NOMO-1 treated with dmso at 0.1 percent for 144 hours (cell line): Measurements from ENCODE around the gene CATSPERD.

Source experiments
- DNase-seq: peaks from one replicate; lab custom pipeline; 2025; ENCODE audit not compliant: unreplicated experiment; lab: John Stamatoyannopoulos, UW

CATSPERD gene, protein sequence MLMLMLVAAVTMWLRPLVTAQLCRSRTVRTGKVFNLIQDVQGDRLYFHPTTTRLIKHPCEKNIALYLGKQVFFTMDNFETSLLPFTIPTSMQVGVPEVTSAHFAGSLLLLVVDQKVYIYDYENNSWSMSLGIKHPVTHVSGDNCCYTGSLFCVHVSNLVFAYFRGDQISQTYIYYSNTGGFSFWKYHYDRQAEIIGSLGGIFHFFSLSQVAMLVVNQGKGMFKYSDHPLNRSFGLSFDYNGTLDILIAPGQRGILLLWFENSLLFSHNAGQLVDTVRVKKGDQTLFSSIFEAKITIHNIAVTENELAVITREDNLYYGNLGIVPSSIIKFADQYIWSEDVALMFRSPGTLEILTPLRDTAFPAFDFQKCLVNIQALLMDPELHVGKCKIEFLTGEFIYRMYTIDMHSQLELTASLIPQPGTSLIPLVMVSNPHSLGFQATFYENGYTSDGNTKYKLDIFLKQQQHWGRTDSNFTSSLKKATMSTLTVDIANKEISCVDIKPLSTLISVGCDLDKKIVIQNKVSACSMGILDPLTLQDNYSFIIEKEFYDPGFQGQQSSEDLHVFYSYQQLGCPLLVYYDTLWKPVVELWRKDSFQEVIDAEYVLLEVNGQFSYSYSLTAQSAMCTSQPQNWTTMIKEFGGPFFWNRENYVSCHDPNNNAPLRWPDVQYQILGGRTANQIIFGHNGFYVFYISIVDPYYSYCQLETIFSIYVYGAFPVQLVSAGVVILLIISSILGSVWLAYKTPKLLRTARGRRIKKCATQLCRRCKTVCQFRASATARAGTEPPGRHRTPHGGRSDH

DNA sequence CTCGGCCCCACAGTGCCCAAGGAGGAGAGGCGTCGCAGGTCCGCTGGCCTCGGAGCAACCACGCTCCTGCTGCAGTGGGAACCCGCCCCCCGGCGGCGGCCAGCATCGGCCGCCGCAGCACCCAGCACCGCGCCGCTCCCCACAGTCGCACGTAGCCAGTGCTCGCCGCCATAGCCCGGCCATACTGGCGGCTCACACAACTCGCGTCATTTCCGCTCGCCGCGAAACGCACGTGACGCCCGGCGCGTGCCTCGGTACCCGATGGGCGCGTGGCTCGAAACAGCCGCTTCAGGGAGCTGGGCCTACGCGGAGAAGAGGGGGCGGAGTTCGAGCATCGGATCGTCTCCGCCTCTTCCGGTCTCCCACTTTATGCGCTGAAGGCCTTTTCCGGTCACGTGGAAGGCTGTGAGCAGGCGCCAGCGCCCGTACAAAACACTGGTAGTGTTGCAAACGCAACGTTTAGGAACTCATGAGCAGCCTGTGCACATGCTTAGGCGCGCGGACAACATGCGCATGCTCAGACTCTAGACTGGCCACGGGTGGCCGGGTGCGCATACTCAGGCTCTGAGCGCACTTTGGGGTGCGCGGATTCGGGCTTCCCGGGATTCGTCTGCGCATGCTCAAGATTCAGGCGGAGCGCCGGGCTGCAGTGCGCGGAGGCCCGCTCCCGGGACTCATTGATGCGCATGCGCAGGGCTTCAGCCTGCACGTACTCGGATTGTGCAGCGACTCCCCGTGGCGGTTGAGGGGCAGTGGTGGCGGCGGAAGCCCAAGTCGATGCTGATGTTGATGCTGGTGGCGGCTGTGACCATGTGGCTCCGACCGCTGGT is at the start of gene CATSPERD, which contains the start of gene LONP1:
TSS of gene CATSPERD (plus strand) at position 677 of the 830 bp plus-strand sequence. CDS start at position 778, 101 bp downstream.
TSS of gene LONP1 (minus strand) at position 186 of the 830 bp plus-strand sequence. CDS start at position 172, 14 bp downstream.
- DNase-seq: peak; percentile 98

DNA sequence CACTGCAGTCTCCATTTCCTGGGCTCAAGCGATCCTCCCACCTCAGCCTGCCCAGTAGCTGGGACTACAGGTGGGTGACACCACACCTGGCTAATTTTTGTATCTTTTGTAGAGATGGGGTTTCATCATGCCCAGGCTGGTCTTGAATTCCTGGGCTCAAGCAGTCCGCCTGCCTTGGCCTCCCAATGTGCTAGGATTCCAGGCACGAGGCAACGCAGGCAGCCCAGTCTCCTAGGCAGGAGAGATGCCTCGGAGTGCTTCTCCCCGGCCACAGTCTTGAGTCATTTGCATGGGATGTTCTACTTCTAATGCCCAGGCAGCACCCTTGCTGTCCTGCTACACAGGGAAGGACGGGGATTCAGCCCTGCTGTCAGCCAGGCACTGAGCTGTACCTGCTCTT is 48.8 kb upstream of the CATSPERD start:
- no peak for DNase-seq

DNA sequence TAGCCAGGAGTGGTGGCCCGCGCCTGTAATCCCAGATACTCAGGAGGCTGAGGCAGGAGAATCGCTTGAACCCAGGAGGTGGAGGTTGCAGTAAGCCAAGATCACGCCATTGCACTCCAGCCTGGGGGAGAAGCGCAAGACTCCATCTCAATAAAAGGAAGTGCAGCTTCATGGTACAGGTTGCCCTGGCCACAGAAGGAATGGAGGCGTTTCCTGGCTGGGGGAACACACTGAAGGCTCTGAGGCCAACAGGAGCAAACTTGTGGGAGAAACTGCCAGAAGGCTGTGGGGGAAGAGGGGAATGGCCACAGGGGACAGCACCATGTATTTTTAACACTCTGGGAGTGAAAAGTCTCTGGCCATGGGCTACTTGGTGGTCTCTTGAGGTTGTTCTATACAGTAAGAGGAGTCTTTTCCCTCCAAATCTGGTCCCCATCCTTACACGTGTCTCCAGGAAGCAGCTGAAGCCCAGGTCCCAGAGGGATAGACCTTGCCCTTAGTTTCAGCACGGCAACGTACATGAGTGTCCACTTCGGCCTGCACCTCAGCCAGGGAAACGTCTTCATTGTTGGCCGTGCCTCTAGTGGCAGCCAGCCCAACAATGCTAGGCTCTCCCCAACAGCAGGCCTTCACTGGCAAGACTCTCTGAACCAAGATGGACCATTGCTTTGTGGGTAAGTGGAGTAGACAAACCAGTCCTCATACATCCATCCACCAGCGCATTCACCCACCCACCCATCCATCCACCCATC is 47.6 kb upstream of the CATSPERD start:
- no peak for DNase-seq

DNA sequence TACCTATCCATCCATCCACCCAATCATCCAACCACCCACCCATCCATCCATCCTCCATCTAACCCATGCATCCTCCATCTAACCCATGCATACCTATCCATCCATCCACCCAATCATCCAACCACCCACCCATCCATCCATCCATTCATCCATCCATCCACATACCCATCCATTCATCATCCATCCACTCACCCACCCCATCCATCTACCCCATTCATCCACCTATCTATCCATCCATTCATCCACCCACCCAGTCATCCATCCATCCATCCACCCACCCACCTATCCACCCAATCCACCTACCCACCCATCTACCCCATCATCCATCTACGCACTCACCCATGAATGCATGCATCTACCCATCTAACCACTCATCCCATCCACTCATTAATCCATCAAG is 46.7 kb upstream of the CATSPERD start:
- DNase-seq: no peak

DNA sequence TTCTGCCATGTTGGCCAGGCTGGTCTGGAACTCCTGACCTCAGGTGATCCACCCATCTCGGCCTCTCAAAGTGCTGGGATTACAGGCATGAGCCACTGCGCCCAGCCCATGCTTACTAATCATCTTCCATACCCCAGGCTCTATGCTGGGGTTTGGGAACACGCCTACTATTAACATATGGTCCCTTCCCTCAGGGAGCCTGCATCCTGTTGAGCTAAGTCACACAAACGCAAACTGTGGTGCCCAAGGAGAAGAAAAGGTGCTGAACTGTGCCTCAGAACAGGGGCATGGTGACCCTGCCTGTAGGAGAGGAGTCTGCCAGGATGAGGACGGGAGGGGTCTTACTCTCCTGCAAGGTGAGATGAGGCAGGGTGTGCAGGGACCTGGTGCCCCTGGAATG is 45.7 kb upstream of the CATSPERD start:
- no peak for DNase-seq

DNA sequence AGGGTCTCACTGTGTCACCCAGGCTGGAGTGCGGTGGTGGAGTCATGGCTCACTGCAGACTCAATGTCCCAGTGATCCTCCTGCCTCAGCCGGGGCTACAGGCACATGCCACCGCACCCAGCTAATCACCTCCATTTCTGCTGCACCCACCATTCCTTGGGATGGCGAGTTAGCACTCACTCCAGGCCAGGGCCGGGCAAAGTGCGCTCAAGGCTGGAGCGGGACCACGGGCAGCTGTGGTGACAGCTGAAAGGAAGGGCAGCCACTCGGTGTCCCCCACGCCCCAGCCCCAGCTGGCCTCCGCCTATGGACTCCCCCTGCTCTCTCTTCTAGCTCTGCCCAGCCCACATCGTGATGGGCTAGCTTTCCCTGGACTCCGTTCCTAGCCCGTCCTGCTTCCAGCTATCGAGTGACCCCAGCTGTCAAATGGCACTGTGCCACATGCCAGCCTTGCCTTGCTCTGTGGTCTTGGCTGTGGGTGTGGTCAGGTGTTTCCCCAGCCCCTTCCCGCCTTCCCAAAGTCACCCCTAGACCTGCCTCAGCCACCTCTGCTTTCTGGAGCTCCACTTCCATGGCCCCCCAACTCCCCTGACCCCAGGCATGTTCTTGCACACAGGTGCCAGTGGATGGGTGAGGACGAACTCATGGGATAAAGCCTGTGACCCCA is 44.2 kb upstream of the CATSPERD start:
- DNase-seq: no peak

DNA sequence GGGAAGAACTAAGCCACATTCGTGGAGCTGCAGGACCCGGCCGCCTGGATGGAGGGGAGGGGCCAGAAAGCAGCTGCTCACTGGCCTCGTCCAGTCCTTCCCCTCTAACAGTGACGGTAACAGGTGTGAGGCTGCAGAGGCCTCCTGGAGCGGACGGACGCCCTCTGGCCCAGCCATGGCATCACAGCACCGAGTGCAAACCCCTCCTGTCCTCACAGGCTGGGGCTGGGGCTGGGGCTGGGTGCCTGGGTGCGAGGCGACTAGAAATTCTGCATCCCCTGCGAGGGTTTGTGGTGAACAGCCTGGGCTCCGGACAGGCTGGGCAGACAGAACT is 43.7 kb upstream of the CATSPERD start:
- no peak for DNase-seq

DNA sequence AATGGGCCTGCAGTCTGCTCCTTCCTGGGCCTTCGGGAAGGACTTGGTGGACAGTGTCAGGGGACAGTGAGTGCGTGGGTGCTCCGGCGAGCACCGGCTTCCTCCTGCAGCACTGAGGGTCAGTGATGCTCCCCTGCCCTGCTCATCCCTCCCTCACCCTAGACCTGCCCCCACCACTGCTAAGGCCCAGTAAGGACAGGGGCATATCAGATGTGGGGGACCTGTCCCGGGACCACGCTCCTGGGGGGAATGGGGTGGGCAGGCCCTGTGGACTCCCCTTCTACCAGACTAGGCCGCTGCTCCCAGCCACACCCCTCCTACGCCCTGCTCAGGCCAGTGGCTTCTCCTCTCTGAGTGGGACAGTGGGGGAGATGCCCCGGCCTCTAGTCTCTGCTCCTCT is 43.3 kb upstream of the CATSPERD start:
- DNase-seq: no peak

DNA sequence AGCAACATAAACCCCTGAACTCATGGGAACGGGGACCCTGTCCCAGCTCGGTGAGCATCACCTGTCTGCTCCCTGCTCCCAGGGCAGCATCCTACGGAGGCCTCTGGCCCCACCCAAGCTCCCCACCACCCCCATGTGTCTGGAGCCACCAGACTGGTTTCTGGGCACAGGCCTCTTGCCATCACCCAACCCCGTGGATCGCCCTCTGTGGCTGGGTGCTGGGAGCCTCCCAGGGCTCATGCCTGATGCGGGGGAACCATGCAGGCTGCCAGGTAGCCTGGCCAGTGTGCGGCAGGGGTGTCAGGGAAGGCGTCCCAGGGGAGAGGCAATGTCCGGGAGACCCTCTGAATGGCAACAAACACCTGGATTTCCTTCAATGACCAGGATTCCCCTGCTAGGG is 42.9 kb upstream of the CATSPERD start:
- DNase-seq: no peak

DNA sequence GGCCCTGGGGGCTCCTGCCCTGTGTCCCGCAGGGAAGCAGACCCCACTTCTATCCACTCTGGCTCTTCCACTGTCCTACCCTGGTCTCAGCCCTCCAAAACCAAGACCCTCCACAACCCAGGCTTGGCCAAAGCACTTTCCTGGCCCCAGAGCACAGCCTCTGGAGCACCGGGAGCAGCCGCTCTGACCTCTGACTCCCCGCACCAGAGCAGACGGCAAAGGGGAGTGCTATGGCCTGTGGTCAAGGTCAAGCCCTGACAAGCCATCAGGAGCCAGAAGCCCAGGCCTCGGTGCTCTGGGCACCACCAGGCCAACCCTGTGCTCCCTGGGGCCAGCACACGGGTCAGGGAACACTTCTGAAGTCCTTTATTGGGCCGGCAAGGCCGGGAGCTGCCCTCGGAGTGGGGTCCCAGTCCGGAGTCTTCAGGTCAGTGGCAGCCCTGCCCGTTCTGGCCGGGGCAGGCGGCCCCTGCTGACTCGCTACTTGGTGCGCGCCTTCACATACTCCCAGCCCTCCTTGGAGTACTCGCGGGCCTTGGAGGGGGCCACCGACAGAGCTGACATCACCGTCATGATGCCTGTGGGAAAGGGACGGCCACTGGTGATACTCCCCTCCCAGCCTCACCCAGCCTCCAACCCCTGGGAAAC is 42.2 kb upstream of the CATSPERD start:
- DNase-seq: no peak

DNA sequence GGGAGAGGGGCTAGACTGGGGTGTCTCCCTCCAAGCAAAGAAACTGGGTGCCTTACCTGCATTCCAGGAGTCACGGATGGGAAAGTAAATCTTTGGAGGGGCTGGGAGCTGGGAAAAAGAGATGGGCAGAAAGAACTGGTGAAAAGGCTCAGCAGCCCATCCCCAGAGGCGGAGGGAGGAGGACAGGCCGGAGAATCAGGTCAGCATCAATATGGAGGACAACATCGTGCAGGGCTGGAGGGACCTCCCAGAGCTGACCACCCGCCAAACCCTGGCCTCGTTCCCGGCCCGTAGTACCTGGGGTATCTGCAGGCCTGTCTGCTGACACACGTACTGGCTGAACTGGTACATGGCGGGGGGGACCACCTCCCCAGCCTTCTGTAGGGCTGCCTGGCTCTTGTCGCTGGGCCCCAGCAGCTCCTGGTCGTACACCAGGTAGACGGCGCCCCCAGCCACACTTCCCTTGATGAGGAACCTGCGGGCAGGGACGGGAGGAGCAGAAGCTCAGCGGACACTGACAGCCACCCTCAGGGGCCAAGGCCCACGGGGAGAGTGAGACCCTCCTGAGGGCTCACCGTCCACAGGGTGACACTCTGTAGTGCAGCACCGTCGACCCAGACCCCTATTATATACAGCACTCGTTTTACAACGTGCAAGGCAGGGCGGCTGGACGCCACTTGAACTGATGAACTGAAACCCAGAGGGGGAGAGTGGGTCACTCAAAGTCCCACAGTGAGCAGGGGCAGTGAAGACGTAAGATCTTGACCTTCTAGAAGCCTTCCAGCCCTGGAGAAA is 41.0 kb upstream of the CATSPERD start:
- no peak for DNase-seq

DNA sequence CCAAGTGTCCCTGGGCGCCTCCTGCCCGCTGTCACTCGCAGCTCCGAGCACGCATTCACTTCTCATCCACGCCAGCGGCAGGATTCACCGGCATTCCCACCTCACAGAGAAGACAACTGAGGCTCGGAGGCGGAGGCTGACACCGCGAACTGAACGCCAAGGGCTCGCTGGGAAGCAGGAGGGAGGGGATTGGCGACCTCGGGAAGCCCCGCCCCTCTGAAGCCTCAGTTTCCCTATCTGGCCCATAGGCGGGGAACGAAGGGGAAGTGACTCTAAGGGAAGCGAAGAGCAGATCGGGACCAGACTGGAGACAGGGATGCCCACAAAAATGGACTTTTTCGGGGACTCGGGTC is 40.4 kb upstream of the CATSPERD start:
- no peak for DNase-seq

DNA sequence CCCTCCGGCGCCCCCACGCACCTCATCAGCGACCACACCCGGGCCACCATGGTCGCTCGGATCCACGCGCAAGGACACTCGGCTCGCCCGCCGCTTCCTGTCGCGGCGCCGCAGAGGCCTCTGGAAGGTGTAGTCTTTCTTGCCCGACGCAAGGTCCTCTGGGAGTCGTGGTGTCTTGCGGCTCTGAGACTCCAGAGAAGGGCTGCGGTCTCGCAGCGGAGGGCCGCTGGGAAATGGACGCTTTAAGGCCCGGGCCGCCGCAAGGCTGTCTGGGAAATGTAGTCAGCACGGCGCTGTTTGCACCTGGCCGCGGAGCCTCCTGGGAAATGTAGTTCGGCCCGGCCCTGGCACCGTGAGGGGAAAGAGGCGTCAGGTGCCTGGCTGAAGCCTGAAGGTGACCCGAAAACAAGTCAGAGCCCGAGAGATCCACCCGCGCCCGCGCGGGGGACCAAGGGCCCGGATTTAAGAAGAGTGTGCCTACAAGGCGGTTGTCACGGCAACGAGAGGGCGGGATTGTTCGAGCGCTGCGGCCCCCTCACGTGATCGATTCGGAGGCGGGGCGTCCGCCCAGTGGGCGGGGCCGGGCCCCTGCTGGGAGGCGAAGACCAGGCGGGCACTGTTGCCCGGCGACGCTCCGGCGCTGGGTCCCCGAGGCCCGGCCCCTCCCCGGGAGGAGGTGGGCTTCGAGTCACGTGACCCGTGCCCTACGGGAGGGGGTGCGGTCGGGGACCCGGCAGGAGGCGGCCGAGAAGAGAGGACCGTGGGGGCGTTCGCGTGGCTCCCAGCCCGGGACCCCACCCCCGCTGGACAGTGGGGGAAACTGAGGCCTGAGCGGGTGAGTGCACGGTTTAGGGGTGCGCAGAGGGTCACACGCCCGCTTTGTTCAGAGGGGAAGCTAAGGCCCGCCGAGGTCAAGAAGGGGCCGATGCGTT is 39.7 kb upstream of the CATSPERD start, which contains the start of the genes HSD11B1L and MICOS13:
TSS of gene HSD11B1L (plus strand) at position 591 of the 932 bp plus-strand sequence. CDS start 3,806 bp downstream, outside the sequence.
TSS of gene MICOS13 (minus strand) at position 80 of the 932 bp plus-strand sequence. CDS start at position 50, 30 bp downstream.
- peak; percentile 99 for DNase-seq

DNA sequence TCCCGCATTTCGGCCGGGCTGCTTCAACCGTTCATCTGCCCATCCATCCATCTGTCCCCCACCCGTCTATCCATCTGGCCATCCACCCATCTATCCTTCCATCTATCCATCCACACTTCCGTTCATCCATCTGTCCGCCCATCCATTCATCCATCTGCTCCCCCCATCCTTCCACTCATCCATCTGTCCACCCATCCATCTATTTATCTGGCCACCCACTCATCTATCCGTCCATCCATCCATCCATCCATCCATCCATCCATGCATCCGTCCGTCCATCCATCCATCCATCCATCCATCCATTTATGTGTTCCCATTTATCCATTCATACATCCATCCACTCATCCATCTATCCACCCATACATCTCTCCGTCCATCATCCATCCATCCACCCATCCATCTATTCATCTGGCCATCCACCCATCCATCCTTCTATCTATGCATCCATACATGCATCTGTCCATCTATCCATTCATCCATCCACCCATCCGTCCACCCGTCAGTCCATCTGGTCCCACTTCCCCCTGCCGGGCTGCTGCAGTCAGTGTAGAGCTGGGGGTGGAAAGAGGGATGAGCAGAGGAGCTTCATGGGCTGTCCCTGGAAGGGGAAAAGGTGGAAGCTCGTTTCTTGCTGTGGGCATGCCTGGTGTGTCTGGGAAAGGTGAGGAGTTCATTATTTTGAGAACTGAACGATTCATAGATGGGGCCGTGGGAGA is 38.9 kb upstream of the CATSPERD start:
- no peak for DNase-seq

DNA sequence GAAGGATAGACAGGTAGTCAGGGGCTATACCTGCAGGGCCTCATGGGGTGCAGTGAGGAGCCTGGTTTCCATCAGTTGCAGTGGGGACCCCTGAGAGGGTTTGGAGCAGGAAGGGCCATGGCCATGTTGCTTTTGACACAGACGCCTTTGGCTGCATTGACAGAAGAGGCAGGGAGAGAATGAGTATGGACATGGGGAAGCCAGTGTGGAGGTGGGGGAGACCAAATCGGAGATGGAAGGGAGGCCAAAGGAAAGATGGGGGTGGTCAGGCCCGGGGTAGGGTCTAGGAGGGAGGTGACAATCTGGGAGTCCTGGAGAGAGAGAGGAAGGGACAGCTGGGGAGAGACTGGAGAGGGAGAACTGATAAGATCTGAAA is 38.3 kb upstream of the CATSPERD start:
- no peak for DNase-seq

DNA sequence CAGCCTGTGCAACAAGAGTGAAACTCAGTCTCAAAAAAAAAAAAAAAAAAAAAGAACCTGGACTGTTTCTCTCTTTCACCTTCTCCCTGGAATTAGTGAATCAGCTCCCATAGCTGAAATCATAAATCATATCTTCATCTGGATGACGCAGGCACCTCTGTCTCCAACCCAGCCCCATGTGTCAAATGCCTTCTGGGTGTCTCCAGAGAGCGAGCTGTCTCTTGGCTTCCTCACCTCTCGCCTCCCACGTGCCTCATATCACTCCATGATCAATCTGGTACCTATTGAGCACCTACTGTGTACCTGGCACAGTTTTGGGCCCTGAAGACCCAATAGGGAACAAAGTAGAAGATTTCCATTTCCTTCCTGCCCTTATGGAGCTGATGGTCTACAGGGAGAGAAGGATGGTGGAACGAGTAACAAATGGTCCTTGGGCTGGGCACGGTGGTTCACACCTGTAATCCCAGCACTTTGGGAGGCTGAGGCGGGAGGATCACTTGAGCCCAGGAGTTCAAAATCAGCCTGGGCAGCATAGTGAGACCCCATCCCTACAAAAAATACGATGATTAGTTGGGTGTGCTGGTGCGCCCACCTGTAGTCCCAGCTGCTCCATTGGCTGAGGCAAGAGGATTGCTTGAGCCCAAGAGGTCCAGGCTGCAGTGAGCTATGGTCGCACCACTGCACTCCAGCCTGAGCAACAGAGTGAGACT is 37.1 kb upstream of the CATSPERD start:
- no peak for DNase-seq
